ENCODE results near the gene ANKRD61.

DNA sequence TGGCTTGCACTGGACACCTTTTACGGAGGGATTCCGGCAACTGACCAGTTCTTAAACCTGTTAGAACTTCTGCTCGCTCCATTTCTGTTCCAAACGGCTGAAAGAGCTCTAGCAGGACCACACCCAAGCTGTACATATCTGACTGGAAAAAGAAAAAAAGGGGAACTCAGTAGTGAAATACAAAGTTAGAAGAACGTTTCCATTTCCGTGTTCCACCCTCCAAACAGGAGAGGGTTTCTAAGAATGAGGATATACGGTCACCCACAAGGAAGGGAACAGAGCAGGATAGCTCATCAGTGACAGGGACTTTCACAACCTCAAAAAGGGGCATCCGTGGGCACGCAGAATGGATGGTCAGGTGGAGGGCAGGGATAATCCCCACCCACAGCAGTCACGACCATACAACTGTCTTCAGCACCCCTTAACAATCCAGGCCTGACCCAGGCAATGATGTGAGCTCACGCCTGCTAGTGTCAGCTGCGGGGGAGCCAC, 4.3 kb upstream of the ANKRD61 start:
- TF ChIP-seq, protein P1, sequence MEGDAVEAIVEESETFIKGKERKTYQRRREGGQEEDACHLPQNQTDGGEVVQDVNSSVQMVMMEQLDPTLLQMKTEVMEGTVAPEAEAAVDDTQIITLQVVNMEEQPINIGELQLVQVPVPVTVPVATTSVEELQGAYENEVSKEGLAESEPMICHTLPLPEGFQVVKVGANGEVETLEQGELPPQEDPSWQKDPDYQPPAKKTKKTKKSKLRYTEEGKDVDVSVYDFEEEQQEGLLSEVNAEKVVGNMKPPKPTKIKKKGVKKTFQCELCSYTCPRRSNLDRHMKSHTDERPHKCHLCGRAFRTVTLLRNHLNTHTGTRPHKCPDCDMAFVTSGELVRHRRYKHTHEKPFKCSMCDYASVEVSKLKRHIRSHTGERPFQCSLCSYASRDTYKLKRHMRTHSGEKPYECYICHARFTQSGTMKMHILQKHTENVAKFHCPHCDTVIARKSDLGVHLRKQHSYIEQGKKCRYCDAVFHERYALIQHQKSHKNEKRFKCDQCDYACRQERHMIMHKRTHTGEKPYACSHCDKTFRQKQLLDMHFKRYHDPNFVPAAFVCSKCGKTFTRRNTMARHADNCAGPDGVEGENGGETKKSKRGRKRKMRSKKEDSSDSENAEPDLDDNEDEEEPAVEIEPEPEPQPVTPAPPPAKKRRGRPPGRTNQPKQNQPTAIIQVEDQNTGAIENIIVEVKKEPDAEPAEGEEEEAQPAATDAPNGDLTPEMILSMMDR (IDR thresholded peaks at IDR 0.05): no peak
- no peak for TF ChIP-seq POLR2A (IDR thresholded peaks at IDR 0.05)
